Body of pancreas (tissue), 4 donors: ENCODE results near the gene OTOG. TPM values are rescaled to one million over a fixed set of nuclear protein-coding genes. Genes with fewer than 3 reads are reported as not detected.

Experiments used
- ATAC-seq: fragments of 150-250 bp; one replicate; pipeline ENCODE4 v1.9.1; 2016
- DNase-seq, 4 donors: peaks; one replicate each; pipeline ENCODE4 v3.0.0-alpha.2; 2019
- H3K27ac ChIP-seq, 4 donors: fragments of 200-600 bp; sonication (generic); 1 replicate in 3 of 4; 2 replicates in 1 of 4; pipeline versions ENCODE4 v1.5.1 to v1.6.1; 2016 to 2019; ENCODE audit warnings: mild to moderate bottlenecking in 1 of 4, mixed read lengths in 1 of 4, moderate library complexity in 1 of 4
- H3K27me3 ChIP-seq, 2 donors: fragments of 200-600 bp; sonication (generic); one replicate each; pipeline ENCODE4 v1.6.0; 2016; ENCODE audit warnings: mild to moderate bottlenecking in 1 of 2
- H3K36me3 ChIP-seq, 2 donors: fragments of 200-600 bp; sonication (generic); replicated peaks in 1 of 2; 2 replicates each; pipeline ENCODE4 v1.5.1; 2016; ENCODE audit warnings: low read depth in 2 of 2; ENCODE audit not compliant: insufficient read depth in 1 of 2
- H3K4me1 ChIP-seq: fragments of 200-600 bp; sonication (generic); one replicate; pipeline ENCODE4 v1.6.0; 2016
- H3K4me3 ChIP-seq, 2 donors: fragments of 200-600 bp; sonication (generic); 1 replicate in 1 of 2; 2 replicates in 1 of 2; pipeline ENCODE4 v1.5.1; 2016 to 2019
- H3K9me3 ChIP-seq, 3 donors: fragments of 200-600 bp; sonication (generic); 1 replicate in 2 of 3; 2 replicates in 1 of 3; pipeline ENCODE4 v1.5.1; 2016
- CTCF ChIP-seq, 7 experiments: fragments of 450-650 bp in 4 of 7; fragments of 200-600 bp in 3 of 7; sonication (generic) in 3 of 7; IDR thresholded peaks; one replicate each; pipeline ENCODE4 v1.5.1; 2016 to 2019; ENCODE audit warnings: antibody characterized with exemption in 7 of 7
- POLR2A ChIP-seq, 3 donors: fragments of 450-650 bp; IDR thresholded peaks; one replicate each; pipeline ENCODE4 v1.6.1; 2016; ENCODE audit warnings: antibody characterized with exemption in 3 of 3, mild to moderate bottlenecking in 2 of 3
- WGBS, 2 donors: methylation state at CpG; one replicate each; pipeline ENCODE4 v1.1.5; 2017; 5-methylcytosine and 5-hydroxymethylcytosine counted together
- intact Hi-C: fragments of 100-400 bp; cut with DNase I; formaldehyde crosslinking; loops from one replicate; pipeline ENCODE4 v1.15.1; 2023
- total RNA-seq, 2 donors: library from RNA; depleted of rRNA; stranded (reverse); fragments of >200 nt; gene quantifications; one replicate each; pipeline ENCODE4 v1.1.0, GENCODE V29; 2016

Gene OTOG
- total RNA-seq, 2 donors from 2014 or later = not detected

GRCh38 chr11:17502630-17503029 lies 44.4 kb upstream of the OTOG start:
- H3K9me3 ChIP-seq = no peaks in the 10 kb centered on the region
- H3K27ac ChIP-seq = no peak overlapping the region
- intact Hi-C loops = loop anchor here (5.0 kb wide), 2 partner anchors 120 to 275 kb away; no protein-coding TSS in a partner anchor
- H3K27me3 ChIP-seq = no peaks in the 10 kb centered on the region
- no peaks in the 10 kb centered on the region for H3K4me1 ChIP-seq
- DNase-seq = no peak
- no peak overlapping the region for H3K4me3 ChIP-seq
- TF ChIP-seq POLR2A (IDR thresholded peaks at IDR 0.05) = no peak
- TF ChIP-seq CTCF (IDR thresholded peaks at IDR 0.05) = no peak
- no peak for ATAC-seq
- H3K36me3 ChIP-seq = no peaks in the 10 kb centered on the region
- WGBS, 2 donors = 50 to 78% methylated on average over 1 to 4 of the region's 4 CpGs

GRCh38 chr11:17504330-17505107 lies 42.5 kb upstream of the OTOG start:
- Histone ChIP-seq H3K4me3 (no peak overlapping the region), H3K9me3 (no peaks in the 10 kb centered on the region), H3K27ac (no peak overlapping the region), H3K4me1 (no peaks in the 10 kb centered on the region), H3K36me3 (no peaks in the 10 kb centered on the region), H3K27me3 (no peaks in the 10 kb centered on the region)
- intact Hi-C loops = loop anchor here (5.0 kb wide), 2 partner anchors 122 to 277 kb away; no protein-coding TSS in a partner anchor
- 31 to 32% methylated on average over 4 to 9 of the region's 9 CpGs for WGBS, 2 donors
- DNase-seq (peak; percentile 88 to 95 (median 90)), ATAC-seq (peak; percentile 91)
- TF ChIP-seq POLR2A (IDR thresholded peaks at IDR 0.05) (no peak), CTCF (IDR thresholded peaks at IDR 0.05) (peak; percentile 90 to 98 (median 94))

GRCh38 chr11:17505146-17505545 lies 41.9 kb upstream of the OTOG start:
- no peaks in the 10 kb centered on the region for H3K4me1 ChIP-seq
- intact Hi-C loops = no loop called here
- H3K4me3 ChIP-seq = no peak overlapping the region
- H3K27me3 ChIP-seq = no peaks in the 10 kb centered on the region
- H3K9me3 ChIP-seq = no peaks in the 10 kb centered on the region
- no peaks in the 10 kb centered on the region for H3K36me3 ChIP-seq
- no peak overlapping the region for H3K27ac ChIP-seq
- ATAC-seq = no peak
- TF ChIP-seq POLR2A (IDR thresholded peaks at IDR 0.05) (no peak), CTCF (IDR thresholded peaks at IDR 0.05) (no peak)
- no peak for DNase-seq
- WGBS, 2 donors = 73 to 77% methylated on average over 4 of the region's 4 CpGs

- no peaks in the 10 kb centered on the region for H3K9me3 ChIP-seq
- ATAC-seq (no peak), DNase-seq (no peak)
- no peak overlapping the region for H3K27ac ChIP-seq
- no peaks in the 10 kb centered on the region for H3K36me3 ChIP-seq
- H3K27me3 ChIP-seq = no peaks in the 10 kb centered on the region
- TF ChIP-seq CTCF (IDR thresholded peaks at IDR 0.05) (no peak), POLR2A (IDR thresholded peaks at IDR 0.05) (no peak)
- intact Hi-C loops = no loop called here
- no peaks in the 10 kb centered on the region for H3K4me1 ChIP-seq
- no peak overlapping the region for H3K4me3 ChIP-seq
- 71 to 72% methylated on average over 6 of the region's 6 CpGs for WGBS, 2 donors
These were observed 40.7 kb upstream of the OTOG start for GRCh38 chr11:17506314-17506713.

- 27 to 62% methylated on average over 2 to 3 of the region's 3 CpGs for WGBS, 2 donors
- Histone ChIP-seq H3K36me3 (no peaks in the 10 kb centered on the region), H3K9me3 (no peaks in the 10 kb centered on the region), H3K27me3 (no peaks in the 10 kb centered on the region), H3K4me1 (no peaks in the 10 kb centered on the region), H3K4me3 (no peak overlapping the region), H3K27ac (no peak overlapping the region)
- no peak for ATAC-seq
- DNase-seq = no peak
- intact Hi-C loops = no loop called here
- TF ChIP-seq CTCF (IDR thresholded peaks at IDR 0.05) (no peak), POLR2A (IDR thresholded peaks at IDR 0.05) (no peak)
These were observed 40.1 kb upstream of the OTOG start for GRCh38 chr11:17506942-17507341.
